DMS79 treated with DMSO at 0.1 percent for 48 hours (cell line): ENCODE results near the gene ACVRL1.

Experiments
- DNase-seq: peaks from one replicate; lab custom pipeline; 2025; lab: John Stamatoyannopoulos, UW

The ACVRL1 gene

GRCh38 chr12:51963477-51963876 is 56.2 kb downstream of the ACVRL1 start:
- no peak for DNase-seq

- no peak for DNase-seq
Measured at GRCh38 chr12:51969643-51970042, 62.3 kb downstream of the ACVRL1 start.

- no peak for DNase-seq
Measured at GRCh38 chr12:51970904-51971646, 63.8 kb downstream of the ACVRL1 start.

GRCh38 chr12:51971679-51972421 is 64.5 kb downstream of the ACVRL1 start:
- DNase-seq: no peak

- DNase-seq: no peak
Measured at GRCh38 chr12:51972422-51972812, 65.1 kb downstream of the ACVRL1 start.

GRCh38 chr12:51972849-51973273 is 65.6 kb downstream of the ACVRL1 start:
- DNase-seq: no peak
